Stimulated activated naive B cell treated with anti-CD40 and anti-IgM and Interleukin-4, amounts not matched to agents 10 μg/mL and 1 μg/mL and 100 μg/mL, for 72 hours (primary cell): ENCODE measurements around the gene FEZ2.

Source experiments
- ATAC-seq, 2 donors: fragments of 150-1000 bp; cut with Tn5 transposase; replicated peaks; 2 replicates each; pipeline ENCODE4 v1.10.0; 2021; ENCODE audit warnings: moderate library complexity in 1 of 2
- DNase-seq: peaks from one replicate; pipeline ENCODE4 v3.0.0; 2021
- H3K27ac Mint-ChIP-seq: one replicate; pipeline ENCODE4 v1.8.0; 2022; ENCODE audit warnings: mild to moderate bottlenecking, mixed read lengths
- H3K27me3 Mint-ChIP-seq, 2 donors: one replicate each; pipeline ENCODE4 v1.8.0; 2022; ENCODE audit warnings: mixed read lengths in 2 of 2
- H3K36me3 Mint-ChIP-seq, 2 donors: one replicate each; pipeline ENCODE4 v1.8.0; 2022; ENCODE audit warnings: mixed read lengths in 2 of 2, mild to moderate bottlenecking in 1 of 2
- H3K4me1 Mint-ChIP-seq, 2 donors: one replicate each; pipeline ENCODE4 v1.8.0; 2022; ENCODE audit warnings: mixed read lengths in 2 of 2, mild to moderate bottlenecking in 1 of 2
- H3K4me3 Mint-ChIP-seq, 2 donors: one replicate each; pipeline ENCODE4 v1.8.0; 2022; ENCODE audit warnings: mild to moderate bottlenecking in 2 of 2, mixed read lengths in 2 of 2, moderate library complexity in 1 of 2
- H3K9me3 Mint-ChIP-seq, 2 donors: one replicate each; pipeline ENCODE4 v1.8.0; 2022; ENCODE audit warnings: mixed read lengths in 2 of 2, mild to moderate bottlenecking in 1 of 2

FEZ2 gene

DNA sequence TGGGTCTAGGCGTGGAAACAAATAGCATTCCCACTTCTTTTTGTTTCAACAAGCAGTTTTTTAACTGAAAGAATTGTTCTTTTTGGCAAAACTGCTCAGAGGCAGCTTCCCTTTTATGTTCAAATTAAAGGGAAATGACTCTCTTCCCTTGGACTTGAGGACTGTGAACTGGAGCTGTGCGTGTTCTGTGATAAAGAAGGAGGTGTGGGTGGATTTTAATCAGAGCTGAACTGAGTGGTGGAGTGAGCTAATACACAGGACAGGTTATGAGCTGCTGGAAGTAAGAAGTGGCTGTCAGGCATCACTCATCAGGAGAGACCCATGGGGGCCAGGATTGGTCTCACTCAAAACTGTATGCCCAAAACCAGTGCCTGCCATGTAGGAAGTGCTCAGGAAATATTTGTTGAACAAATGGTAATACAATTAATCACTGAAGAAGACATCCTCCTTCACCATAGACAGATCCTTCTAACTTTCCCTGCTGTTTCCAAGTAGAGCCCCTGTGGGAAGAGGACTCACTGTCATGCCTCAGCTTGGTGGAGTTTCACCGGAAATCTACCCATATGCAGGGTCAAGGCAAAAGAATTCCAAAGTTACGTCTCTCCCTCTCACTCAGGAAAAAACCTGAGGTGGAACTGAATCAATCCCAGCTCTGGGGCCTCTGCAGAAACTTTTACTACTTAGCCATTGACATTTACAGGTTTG lies 55.9 kb downstream of the FEZ2 start:
- Mint-ChIP-seq H3K27me3 (no peaks in the 10 kb centered on the region), H3K27ac (no peak overlapping the region), H3K36me3 (peaks cover 8 to 24% of the 10 kb centered on the region in 2 donors), H3K9me3 (no peaks in the 10 kb centered on the region), H3K4me3 (no peak overlapping the region), H3K4me1 (no peaks in the 10 kb centered on the region)
- DNase-seq (no peak), ATAC-seq (no peak)

DNA sequence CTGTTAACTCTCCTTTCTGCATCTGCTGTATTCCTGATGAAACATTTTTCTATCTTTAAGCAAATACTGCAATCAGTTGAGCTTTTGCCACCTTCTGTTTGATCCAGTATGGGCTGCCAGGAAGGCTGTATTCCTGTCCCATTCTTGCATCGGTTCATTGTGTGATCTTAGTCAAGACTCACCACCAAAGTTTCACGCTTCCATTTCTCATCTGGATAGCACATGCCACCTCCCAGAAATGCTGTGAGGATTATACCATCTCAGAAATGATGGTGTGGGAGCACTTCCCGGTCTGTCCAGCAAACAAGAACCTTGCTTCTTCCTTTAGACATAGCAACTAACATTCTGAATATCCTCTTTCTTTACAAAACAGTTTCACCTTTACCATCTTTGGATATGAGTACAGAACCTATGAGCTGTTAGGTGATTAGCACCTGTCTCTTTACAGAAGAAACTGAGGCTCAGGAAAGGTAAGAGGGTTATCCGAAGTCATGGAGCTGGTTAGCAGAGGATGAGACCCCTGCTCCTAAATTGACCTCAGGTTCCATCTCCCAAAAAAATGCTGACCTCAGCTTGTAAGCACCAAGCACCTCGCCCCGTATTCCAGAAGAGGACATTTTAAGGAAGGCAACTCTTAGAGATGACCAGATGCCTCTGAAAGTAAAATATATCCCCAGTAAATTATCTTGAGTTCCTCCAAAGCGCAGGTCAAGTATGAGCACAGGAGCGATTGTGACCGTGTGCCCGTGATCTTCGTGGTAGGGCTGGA lies 56.8 kb downstream of the FEZ2 start:
- H3K27ac Mint-ChIP-seq: no peak overlapping the region
- no peak for ATAC-seq

DNA sequence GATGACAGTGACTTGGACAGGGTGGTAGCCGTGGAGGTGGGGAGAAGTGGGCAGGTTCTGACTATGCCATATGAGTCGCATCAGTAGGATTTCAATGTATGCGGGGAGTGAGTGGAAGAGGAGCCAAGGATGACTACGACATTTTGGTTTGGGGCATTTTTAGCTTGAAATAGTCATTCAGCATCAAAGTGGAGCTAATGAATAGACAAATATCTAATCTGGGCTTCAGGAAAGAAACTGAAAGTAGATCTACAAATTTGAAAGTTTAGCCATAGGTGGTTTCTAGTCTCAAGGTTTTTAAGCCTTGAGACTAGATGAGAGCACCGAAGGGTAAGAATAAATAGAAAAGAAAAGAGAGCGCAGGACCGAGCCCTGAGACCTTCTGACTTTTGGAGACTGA lies 58.3 kb downstream of the FEZ2 start:
- DNase-seq (no peak), ATAC-seq (no peak)
- no peak overlapping the region for H3K27ac Mint-ChIP-seq
- H3K4me1 Mint-ChIP-seq: no peaks in the 10 kb centered on the region
- H3K9me3 Mint-ChIP-seq: no peaks in the 10 kb centered on the region
- H3K36me3 Mint-ChIP-seq: peaks cover 10 to 22% of the 10 kb centered on the region in 2 donors
- no peak overlapping the region for H3K4me3 Mint-ChIP-seq
- no peaks in the 10 kb centered on the region for H3K27me3 Mint-ChIP-seq

More for the DNA sequence above, 56.8 kb downstream of the FEZ2 start:
- Mint-ChIP-seq H3K36me3 (peaks cover 10 to 29% of the 10 kb centered on the region in 2 donors), H3K4me3 (no peak overlapping the region), H3K4me1 (no peaks in the 10 kb centered on the region), H3K27me3 (no peaks in the 10 kb centered on the region), H3K9me3 (no peaks in the 10 kb centered on the region)
- no peak for DNase-seq

DNA sequence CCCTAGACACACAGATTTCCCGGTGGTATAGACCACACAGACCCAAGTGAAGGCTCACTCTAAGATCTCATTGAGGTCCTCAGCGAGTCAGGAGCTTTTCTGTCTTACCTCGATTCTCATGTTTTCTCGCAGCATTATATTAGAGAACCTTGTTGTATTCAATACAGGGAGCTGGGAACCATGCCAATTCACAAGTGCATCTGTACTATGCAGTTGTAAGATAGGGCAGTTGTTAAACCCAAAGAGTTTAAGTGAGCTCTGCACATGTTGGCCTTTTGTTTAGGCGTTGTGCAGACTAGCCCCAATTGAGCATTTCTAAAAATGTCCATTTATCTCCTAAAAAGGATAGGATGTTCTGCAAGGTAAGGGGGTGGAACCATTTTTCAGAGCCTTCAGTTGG lies 59.6 kb downstream of the FEZ2 start:
- Mint-ChIP-seq H3K27ac (no peak overlapping the region), H3K36me3 (peaks cover 12 to 21% of the 10 kb centered on the region in 2 donors), H3K27me3 (no peaks in the 10 kb centered on the region), H3K9me3 (no peaks in the 10 kb centered on the region), H3K4me3 (no peak overlapping the region), H3K4me1 (no peaks in the 10 kb centered on the region)
- no peak for DNase-seq
- no peak for ATAC-seq

DNA sequence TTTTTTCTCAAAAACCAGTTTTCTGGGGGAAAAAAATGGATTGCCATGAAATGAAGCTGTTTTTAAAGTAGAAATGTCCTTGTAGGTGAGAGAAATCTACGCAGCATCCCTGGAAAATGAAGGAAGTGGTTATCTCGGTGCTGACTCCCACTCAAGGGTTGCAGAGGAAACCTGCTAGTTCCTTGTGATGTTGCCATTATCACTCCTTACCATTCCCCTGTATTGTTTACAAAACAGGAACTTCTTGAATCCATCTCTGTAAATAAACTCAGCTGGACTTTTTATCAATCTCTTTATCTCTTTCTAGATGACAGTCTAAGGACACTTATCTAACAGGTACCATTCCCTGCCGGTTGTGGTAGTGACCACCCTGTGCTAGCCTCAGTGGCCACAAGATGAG lies 61.2 kb downstream of the FEZ2 start:
- Mint-ChIP-seq H3K27ac (no peak overlapping the region), H3K9me3 (no peaks in the 10 kb centered on the region), H3K4me3 (no peak overlapping the region), H3K4me1 (no peaks in the 10 kb centered on the region), H3K27me3 (no peaks in the 10 kb centered on the region), H3K36me3 (peaks cover 16 to 22% of the 10 kb centered on the region in 2 donors)
- DNase-seq (no peak), ATAC-seq (no peak)

DNA sequence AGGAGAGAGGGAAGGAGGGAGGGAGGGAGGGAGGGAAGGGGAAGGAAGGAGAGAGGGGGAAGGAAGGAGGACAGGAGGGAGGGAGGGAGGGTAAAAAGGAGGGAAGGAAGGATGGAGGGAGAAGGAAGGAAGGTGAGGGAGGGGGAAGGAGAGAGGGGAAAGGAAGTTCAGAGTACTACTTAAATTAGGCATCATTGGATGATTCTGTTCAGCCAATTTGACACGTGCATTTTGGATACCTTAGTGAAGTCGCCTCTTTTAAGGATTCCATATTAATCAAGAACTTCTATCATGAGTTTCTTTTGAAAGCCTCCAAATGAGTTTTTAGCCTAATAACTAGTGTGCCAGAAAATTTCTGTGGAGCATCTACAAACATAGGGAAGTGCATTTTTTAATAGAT lies 62.9 kb downstream of the FEZ2 start:
- H3K27ac Mint-ChIP-seq: no peak overlapping the region
- DNase-seq: no peak
- ATAC-seq: no peak
- H3K4me3 Mint-ChIP-seq: no peak overlapping the region
- H3K9me3 Mint-ChIP-seq: no peaks in the 10 kb centered on the region
- no peaks in the 10 kb centered on the region for H3K27me3 Mint-ChIP-seq
- H3K4me1 Mint-ChIP-seq: peaks cover 10 to 12% of the 10 kb centered on the region in 2 donors
- H3K36me3 Mint-ChIP-seq: peaks cover 16 to 20% of the 10 kb centered on the region in 2 donors

DNA sequence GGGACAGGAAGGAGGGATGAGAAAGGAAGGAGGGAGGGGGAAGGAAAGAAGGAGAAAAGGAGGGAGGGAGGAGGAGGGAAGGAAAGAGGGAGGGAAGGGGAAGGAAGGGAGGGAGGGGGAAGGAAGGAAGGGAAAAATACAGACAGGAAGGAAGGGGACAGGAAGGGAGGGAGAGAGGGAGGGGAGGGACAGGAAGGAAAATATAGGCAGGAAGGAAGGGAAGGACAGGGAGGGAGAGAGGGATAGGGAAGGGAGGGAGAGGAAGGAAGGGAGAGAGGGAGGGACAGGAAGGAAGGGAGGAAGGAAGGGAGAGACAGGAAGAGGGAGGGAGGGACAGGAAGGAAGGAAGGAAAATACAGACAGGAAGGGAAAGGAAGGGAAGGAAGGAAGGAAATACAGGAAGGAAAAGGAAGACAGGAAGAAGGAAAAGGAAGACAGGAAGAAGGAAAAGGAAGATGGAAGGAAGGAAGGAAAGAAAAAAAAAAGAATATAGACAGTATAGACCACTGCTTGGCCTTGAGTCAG lies 63.6 kb downstream of the FEZ2 start:
- H3K4me1 Mint-ChIP-seq: peaks cover 12 to 15% of the 10 kb centered on the region in 2 donors

DNA sequence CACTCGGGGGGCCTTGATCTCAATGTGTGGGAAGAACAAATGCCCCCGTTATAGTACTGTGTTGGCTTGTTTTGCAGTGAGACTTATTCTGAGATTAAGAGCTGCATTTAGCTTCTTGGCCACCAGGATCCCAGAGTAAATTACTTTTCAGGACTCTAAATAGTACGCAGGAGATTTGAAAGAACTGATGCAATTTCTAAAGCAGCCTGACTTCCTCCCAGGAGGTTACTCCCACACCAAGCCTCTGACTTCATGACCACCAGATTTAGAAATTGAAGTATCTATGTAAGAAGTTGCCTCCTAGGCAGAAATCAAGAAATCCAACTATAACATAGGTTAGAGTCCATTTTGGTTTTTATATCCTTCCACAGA lies 67.0 kb downstream of the FEZ2 start:
- Mint-ChIP-seq H3K27me3 (no peaks in the 10 kb centered on the region), H3K4me3 (peak overlapping the region; percentile 29 to 54), H3K4me1 (peaks cover 19 to 25% of the 10 kb centered on the region in 2 donors), H3K36me3 (peaks cover 8 to 13% of the 10 kb centered on the region in 2 donors), H3K9me3 (no peaks in the 10 kb centered on the region), H3K27ac (peak overlapping the region; percentile 73)
- peak; percentile 58 to 70 for ATAC-seq
- no peak for DNase-seq

More for the DNA sequence above, 63.6 kb downstream of the FEZ2 start:
- Mint-ChIP-seq H3K27me3 (no peaks in the 10 kb centered on the region), H3K27ac (no peak overlapping the region), H3K9me3 (no peaks in the 10 kb centered on the region), H3K4me3 (no peak overlapping the region), H3K36me3 (peaks cover 16 to 20% of the 10 kb centered on the region in 2 donors)
- ATAC-seq (no peak), DNase-seq (no peak)

DNA sequence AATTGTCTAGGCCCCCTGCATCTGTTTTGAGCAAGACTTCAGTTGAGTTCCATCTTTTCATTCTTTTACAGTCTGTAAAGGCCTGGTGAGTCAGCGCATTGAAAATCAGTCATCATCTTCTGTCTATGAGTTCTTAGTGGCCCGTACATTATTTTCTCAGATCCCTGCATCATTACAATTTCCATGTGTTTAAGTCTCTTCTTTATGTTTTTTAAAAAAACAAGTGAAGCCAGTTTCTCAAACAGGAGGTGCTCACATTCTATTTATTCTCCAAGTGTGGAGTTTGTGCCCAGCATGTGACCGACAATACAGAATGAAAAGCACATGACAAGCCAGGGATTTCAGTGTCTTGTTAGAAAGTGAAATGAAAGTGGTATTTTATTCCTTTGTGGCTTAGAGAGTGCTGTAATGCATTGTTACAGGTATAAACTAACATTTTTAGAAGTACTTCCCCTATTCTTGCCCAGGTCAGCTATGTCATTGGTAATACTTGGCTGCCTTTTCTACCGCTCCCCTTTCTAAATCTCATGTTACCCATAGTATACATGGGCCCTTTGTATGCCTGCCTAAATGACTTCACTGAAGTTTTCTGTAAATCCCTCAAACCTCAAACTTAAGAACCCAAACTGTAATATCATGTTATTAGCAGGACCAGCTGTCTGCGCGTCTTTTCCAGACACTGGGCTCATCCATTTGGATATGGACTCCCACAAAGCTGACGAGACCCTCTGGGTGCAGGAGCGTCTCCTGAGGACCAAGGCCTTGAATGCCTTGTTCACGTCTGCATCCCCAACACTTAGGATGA lies 67.6 kb downstream of the FEZ2 start:
- DNase-seq (no peak), ATAC-seq (peak; percentile 95)
- H3K27me3 Mint-ChIP-seq: no peaks in the 10 kb centered on the region
- no peaks in the 10 kb centered on the region for H3K9me3 Mint-ChIP-seq
- peaks cover 19 to 25% of the 10 kb centered on the region in 2 donors for H3K4me1 Mint-ChIP-seq
- H3K27ac Mint-ChIP-seq: peak overlapping the region; percentile 73
- peaks cover 8 to 13% of the 10 kb centered on the region in 2 donors for H3K36me3 Mint-ChIP-seq
- H3K4me3 Mint-ChIP-seq: peak overlapping the region; percentile 29 to 54

DNA sequence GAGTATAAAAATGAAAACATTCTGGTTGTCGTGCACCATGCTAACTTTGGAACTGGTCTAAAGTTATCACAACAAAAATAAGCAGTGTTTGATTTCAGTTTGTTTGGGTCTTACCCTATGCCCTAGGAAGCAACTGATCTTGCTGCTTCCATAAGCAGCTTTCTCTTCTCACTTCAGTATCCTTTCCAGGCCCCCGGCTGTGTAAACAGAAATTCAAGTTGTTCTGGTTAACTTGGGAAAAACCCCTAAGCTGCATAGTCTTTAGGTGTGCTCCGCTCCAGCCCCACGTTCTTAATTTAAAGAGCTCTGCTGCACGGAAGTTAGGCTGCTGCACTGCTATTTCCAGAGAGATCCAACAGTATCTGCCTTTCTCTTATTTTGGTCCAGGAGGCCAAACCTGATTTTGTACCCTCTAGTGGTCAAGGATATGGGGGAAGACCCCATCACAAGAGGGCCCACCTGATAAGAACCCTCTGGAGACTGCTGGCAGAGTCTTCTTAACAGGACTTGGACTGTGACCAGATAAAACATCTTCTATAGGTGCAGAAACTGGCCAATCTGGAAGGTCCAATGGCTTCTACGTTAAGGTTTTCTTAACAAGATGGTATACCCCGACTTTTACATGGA lies 69.1 kb downstream of the FEZ2 start:
- H3K9me3 Mint-ChIP-seq: no peaks in the 10 kb centered on the region
- H3K4me3 Mint-ChIP-seq: no peak overlapping the region
- DNase-seq: no peak
- no peaks in the 10 kb centered on the region for H3K27me3 Mint-ChIP-seq
- ATAC-seq: no peak
- no peak overlapping the region for H3K27ac Mint-ChIP-seq
- H3K36me3 Mint-ChIP-seq: peaks cover 6 to 18% of the 10 kb centered on the region in 2 donors
- peaks cover 19 to 25% of the 10 kb centered on the region in 2 donors for H3K4me1 Mint-ChIP-seq

DNA sequence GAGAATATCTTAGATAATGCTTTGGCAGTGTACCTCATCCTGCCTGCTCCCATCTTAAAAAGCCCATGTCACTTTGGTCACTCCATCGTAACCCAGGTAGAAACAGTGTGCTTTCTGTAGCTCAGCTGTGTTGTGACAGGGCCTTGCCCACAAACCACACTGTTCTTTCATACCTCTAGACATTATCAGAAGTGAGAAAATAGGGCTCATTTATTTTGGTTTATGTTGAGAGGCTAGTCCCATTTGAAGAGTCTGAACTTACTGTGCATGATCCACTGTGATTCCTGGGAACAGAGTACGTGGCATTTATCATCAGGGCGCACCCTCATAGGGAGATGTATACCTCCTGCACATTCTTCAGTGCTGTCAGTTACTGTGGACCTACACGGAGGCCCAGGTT lies 69.7 kb downstream of the FEZ2 start:
- peak in 1 of 2 donors; percentile 42 for ATAC-seq

DNA sequence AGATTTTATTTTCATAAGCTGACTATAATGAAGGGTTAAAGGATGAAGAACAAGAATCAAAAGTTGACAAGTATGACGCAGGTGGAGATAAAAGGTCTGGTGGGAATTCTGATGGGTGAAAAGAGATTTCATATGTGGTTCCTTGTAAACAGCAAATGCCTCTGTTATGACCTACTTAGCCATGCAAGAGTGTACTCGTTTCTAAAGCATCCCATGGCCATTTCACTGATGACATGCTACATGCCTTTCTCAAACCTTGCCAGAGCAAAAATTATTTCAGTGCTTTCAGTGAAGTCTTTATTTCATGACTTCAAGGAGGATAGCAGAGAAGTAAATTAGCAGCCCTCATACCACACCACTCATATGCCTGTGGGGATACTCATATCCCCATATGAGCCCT lies 71.7 kb downstream of the FEZ2 start:
- H3K36me3 Mint-ChIP-seq: peaks cover 2 to 26% of the 10 kb centered on the region in 2 donors
- H3K9me3 Mint-ChIP-seq: no peaks in the 10 kb centered on the region
- H3K4me1 Mint-ChIP-seq: peaks cover 18 to 24% of the 10 kb centered on the region in 2 donors
- ATAC-seq: no peak
- H3K27ac Mint-ChIP-seq: no peak overlapping the region
- no peaks in the 10 kb centered on the region for H3K27me3 Mint-ChIP-seq
- no peak overlapping the region for H3K4me3 Mint-ChIP-seq
- DNase-seq: no peak

More for the DNA sequence above, 69.7 kb downstream of the FEZ2 start:
- Mint-ChIP-seq H3K27me3 (no peaks in the 10 kb centered on the region), H3K36me3 (peaks cover 6 to 19% of the 10 kb centered on the region in 2 donors), H3K27ac (no peak overlapping the region), H3K4me3 (no peak overlapping the region), H3K9me3 (no peaks in the 10 kb centered on the region), H3K4me1 (peaks cover 19 to 25% of the 10 kb centered on the region in 2 donors)
- DNase-seq: no peak

DNA sequence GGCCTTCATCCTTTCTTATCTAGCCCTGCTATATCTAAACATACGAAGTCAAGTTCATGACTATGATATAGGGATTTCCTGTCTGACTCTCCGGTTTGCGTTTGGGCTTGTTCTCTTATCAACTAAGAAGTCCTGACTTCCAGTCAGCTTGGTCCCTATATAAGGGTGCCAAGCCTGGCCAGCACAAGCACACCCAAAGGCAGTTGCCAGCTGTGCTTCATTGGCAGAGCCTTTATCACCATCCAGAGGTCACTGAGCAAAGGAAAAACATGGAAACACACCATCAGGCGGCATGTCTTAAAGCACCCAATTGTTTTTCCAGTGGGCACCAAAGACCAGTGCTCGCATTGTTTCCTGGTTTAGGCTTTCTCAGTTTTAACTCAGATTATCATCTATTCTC lies 72.7 kb downstream of the FEZ2 start:
- no peak for ATAC-seq
- Mint-ChIP-seq H3K27me3 (no peaks in the 10 kb centered on the region), H3K9me3 (no peaks in the 10 kb centered on the region), H3K36me3 (peaks cover 2 to 29% of the 10 kb centered on the region in 2 donors), H3K4me1 (peaks cover 10 to 14% of the 10 kb centered on the region in 2 donors), H3K27ac (no peak overlapping the region), H3K4me3 (no peak overlapping the region)
- DNase-seq: no peak

DNA sequence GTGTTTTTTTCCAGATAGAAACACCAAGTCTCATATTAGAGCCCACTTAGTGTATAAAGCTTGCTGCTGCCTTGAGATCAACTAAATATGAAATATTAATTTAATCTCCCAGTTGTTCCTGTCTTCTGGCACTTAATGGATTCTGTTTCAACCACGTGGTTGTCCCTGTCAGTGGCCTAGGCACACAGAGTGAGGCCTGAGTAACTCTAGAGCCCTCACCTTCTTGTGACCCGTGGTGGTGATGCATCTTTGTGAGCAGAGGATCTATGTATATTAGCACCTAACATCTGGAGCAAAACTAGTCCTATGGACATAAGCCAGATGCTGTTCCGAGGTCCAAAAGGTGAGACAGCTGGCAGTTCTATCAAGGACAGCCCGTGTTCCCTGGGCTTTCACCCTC lies 74.8 kb downstream of the FEZ2 start:
- H3K9me3 Mint-ChIP-seq: no peaks in the 10 kb centered on the region
- peaks cover under 1% of the 10 kb centered on the region in 2 donors for H3K4me1 Mint-ChIP-seq
- H3K27me3 Mint-ChIP-seq: no peaks in the 10 kb centered on the region
- ATAC-seq (no peak), DNase-seq (no peak)
- H3K36me3 Mint-ChIP-seq: peaks cover 10 to 41% of the 10 kb centered on the region in 2 donors
- no peak overlapping the region for H3K27ac Mint-ChIP-seq
- H3K4me3 Mint-ChIP-seq: no peak overlapping the region
